ENCODE results near the gene JAML.

JAML gene

GRCh38 chr11:118202599-118203422 lies 22.0 kb downstream of the JAML start:
- no peak overlapping the region for H3K4me3 ChIP-seq (ENCODE audit: low read depth, low read length)
- no peak for TF ChIP-seq CTCF (IDR thresholded peaks at IDR 0.05; ENCODE audit: low read depth, low read length)

- H3K4me3 ChIP-seq (ENCODE audit: low read depth, low read length) = no peak overlapping the region
- no peak for TF ChIP-seq CTCF (IDR thresholded peaks at IDR 0.05; ENCODE audit: low read depth, low read length)
Measured at GRCh38 chr11:118201966-118202365, 22.8 kb downstream of the JAML start.

- no peak for TF ChIP-seq CTCF (IDR thresholded peaks at IDR 0.05; ENCODE audit: low read depth, low read length)
- H3K4me3 ChIP-seq (ENCODE audit: low read depth, low read length) = no peak overlapping the region
Measured at GRCh38 chr11:118200901-118201680, 23.7 kb downstream of the JAML start.

- TF ChIP-seq CTCF (IDR thresholded peaks at IDR 0.05; ENCODE audit: low read depth, low read length) = no peak
- H3K4me3 ChIP-seq (ENCODE audit: low read depth, low read length) = no peak overlapping the region
Measured at GRCh38 chr11:118200497-118200896, 24.3 kb downstream of the JAML start.

- no peak overlapping the region for H3K4me3 ChIP-seq (ENCODE audit: low read depth, low read length)
- no peak for TF ChIP-seq CTCF (IDR thresholded peaks at IDR 0.05; ENCODE audit: low read depth, low read length)
Measured at GRCh38 chr11:118199135-118199534, 25.7 kb downstream of the JAML start.

GRCh38 chr11:118198370-118198769 lies 26.4 kb downstream of the JAML start:
- TF ChIP-seq CTCF (IDR thresholded peaks at IDR 0.05; ENCODE audit: low read depth, low read length) = peak; percentile 79
- H3K4me3 ChIP-seq (ENCODE audit: low read depth, low read length) = no peak overlapping the region
